GM23338 (cell line): Measurements from ENCODE around the gene FHOD1.

Experiments
- EZH2 ChIP-seq: fragments of 200-600 bp; sonication (generic); IDR thresholded peaks from one replicate; pipeline ENCODE4 v1.8.0; 2017; ENCODE audit warnings: antibody characterized with exemption, mild to moderate bottlenecking, low read depth; ENCODE audit not compliant: unreplicated experiment
- POLR2AphosphoS5 ChIP-seq: IDR thresholded peaks from 2 replicates; pipeline ENCODE4 v1.6.1; 2016; ENCODE audit warnings: antibody characterized with exemption, low read depth
- TF ChIP-seq, protein P1 (sequence below), 2 experiments: fragments of 200-600 bp in 1 of 2; sonication (generic) in 1 of 2; conservative IDR thresholded peaks; 2 replicates each; pipeline versions ENCODE4 v1.5.1 to v1.6.1; 2016 to 2017; ENCODE audit warnings: antibody characterized with exemption in 2 of 2, low read depth in 2 of 2, mild to moderate bottlenecking in 2 of 2, moderate library complexity in 1 of 2

DNA sequence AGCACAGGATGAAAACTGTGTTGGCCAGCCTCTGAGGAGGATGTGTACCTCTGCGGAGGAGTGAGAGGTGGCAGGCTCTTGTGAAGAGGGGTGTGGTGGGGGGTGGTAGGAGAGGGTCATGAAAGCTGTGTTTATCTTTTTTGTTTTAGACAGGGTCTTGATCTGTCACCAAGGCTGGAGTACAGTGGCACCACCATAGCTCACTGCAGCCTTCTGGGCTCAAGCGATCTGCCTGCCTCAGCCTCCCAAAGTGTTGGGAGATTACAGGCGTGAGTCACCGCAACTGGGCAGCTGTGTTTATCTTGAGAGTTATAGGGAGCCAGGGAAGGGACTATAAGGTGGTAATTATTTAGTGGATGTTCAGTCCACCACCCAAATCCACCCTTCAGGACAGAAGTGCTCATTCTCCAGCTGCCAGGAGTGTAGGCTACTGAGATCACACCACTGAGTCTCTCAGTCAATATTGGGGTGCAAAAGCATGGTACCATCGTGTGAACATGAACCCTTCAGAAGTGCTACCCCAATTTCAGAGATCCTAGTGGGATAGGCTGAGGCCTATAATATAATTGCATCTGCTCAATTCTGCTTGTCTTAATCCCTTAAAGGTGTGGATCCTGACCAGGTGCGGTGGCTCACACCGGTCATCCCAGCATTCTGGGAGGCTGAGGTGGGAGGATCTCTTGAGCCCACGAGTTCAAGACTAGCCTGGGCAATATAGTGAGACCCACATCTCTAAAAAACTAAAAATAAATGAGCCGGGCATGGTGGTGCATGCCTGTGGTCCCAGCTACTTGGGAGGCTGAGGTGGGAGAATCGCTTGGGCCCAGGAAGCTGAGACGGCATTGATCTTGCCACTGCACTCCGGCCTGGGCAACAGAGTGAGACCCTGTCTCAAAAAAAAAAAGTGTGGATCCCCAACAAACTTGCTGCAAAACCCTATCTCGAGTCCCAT is 56.6 kb downstream of the FHOD1 start:
- TF ChIP-seq EZH2 (no peak), POLR2AphosphoS5 (no peak)
- TF ChIP-seq, protein P1, sequence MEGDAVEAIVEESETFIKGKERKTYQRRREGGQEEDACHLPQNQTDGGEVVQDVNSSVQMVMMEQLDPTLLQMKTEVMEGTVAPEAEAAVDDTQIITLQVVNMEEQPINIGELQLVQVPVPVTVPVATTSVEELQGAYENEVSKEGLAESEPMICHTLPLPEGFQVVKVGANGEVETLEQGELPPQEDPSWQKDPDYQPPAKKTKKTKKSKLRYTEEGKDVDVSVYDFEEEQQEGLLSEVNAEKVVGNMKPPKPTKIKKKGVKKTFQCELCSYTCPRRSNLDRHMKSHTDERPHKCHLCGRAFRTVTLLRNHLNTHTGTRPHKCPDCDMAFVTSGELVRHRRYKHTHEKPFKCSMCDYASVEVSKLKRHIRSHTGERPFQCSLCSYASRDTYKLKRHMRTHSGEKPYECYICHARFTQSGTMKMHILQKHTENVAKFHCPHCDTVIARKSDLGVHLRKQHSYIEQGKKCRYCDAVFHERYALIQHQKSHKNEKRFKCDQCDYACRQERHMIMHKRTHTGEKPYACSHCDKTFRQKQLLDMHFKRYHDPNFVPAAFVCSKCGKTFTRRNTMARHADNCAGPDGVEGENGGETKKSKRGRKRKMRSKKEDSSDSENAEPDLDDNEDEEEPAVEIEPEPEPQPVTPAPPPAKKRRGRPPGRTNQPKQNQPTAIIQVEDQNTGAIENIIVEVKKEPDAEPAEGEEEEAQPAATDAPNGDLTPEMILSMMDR (conservative IDR thresholded peaks at IDR 0.05; ENCODE audit: low read depth in 2 of 2) = no peak
